ENCODE measurements around the gene EID2B.

The EID2B gene

DNA sequence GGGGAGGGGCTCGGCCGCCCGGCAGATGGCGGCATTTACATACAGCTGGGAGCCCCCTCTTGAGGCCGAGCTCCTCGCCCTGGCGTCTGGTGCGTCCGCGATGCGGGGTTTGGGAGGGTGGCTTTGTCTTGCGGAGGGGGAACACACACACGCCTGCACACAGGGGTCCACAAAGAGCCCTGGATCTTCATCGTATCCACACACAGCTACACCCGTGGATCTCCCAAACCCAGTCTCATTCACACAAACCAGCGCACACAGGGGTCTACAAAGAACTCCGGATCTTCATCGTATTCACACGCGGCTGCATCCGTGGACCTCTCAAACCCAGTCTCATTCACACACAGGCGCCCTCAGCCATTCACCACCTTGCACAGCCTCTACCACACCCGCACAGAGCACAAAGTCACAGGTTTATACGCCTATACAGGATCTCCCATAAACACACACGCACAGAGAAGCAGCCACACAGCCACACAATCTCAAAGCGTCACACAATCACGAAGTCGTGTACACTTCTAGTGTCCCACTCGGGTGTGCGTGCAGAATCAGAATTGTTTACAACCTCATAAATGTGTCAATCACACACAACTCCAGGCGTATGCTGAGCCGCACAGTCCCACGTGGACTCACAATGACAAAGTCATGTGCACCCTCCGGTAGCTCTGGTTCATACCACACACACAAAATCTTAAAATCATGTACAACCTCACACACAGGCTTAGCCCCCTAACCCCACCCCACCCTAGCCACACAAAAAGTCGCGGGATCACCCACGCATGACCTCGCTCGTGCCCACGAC is 34.5 kb downstream of the EID2B start:
- no peak for DNase-seq (ENCODE audit: low read depth)
- in situ Hi-C loops (cut with HindIII; ENCODE audit: low sequenced_read_pairs), result no loop called here
- TF ChIP-seq, protein P1, sequence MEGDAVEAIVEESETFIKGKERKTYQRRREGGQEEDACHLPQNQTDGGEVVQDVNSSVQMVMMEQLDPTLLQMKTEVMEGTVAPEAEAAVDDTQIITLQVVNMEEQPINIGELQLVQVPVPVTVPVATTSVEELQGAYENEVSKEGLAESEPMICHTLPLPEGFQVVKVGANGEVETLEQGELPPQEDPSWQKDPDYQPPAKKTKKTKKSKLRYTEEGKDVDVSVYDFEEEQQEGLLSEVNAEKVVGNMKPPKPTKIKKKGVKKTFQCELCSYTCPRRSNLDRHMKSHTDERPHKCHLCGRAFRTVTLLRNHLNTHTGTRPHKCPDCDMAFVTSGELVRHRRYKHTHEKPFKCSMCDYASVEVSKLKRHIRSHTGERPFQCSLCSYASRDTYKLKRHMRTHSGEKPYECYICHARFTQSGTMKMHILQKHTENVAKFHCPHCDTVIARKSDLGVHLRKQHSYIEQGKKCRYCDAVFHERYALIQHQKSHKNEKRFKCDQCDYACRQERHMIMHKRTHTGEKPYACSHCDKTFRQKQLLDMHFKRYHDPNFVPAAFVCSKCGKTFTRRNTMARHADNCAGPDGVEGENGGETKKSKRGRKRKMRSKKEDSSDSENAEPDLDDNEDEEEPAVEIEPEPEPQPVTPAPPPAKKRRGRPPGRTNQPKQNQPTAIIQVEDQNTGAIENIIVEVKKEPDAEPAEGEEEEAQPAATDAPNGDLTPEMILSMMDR (IDR thresholded peaks at IDR 0.05; ENCODE audit: low read depth, low read length, missing control alignments), result peak; percentile 43
- H3K4me3 ChIP-seq (ENCODE audit: low read depth, low read length), result peak overlapping the region; percentile 8

DNA sequence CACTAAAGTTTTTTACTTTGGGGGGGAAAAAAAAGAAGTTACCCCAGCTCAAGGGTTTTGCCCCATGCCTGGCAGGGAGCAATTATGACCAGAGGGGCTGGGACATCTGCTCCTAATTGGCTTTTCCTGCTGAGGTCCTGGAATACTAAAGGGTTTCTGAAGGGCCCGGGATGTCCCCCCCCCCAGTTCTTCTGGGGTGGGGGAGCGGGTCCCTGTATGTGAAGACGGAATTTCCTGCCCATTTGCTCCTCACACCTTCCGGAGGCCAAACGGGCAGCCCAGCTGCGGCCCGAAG is 35.0 kb downstream of the EID2B start:
- TF ChIP-seq, protein P1 (IDR thresholded peaks at IDR 0.05; ENCODE audit: low read depth, low read length, missing control alignments), result no peak
- H3K4me3 ChIP-seq (ENCODE audit: low read depth, low read length), result no peak overlapping the region
- DNase-seq (ENCODE audit: low read depth), result no peak
- in situ Hi-C loops (cut with HindIII; ENCODE audit: low sequenced_read_pairs), result no loop called here

DNA sequence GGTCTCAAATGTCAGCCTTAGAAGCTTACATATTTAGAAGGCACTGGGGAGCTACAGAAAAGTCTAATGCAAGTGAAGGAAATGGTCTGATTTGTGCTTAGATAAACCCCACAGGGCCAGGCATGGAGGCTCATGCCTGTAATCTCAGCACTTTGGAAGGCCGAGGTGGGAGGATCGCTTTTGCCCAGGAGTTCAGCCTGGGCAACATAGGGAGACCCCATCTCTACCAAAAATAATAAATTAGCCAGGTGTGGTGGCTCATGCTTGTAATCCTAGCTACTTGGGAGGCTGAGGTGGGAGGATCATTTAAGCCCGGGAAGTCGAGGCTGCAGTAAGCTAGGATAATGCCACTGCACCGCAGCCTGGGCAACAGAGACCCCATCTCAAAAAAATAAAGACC is 36.6 kb downstream of the EID2B start:
- TF ChIP-seq, protein P1 (IDR thresholded peaks at IDR 0.05; ENCODE audit: low read depth, low read length, missing control alignments), result no peak
- H3K4me3 ChIP-seq (ENCODE audit: low read depth, low read length), result no peak overlapping the region
- DNase-seq (ENCODE audit: low read depth), result no peak
- in situ Hi-C loops (cut with HindIII; ENCODE audit: low sequenced_read_pairs), result no loop called here

DNA sequence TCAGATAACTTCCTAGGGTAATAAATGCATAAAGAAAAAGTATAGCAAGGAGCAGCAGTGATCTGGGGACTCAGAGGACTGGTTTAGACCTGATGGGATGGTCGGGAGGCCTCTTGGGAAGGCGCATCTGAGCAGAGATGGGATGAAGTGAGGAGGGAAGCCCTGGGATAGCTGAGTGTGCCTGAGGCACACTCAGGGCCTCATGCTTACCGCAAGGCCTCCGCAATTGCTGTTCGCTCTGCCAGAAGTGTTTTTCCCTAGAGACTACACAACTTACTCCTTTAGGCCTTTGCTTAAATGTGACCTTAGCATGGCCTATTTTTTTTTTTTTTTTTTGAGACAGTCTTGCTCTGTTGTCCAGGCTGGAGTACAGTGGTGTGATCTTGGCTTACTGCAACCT is 38.0 kb downstream of the EID2B start:
- no peak for DNase-seq (ENCODE audit: low read depth)
- in situ Hi-C loops (cut with HindIII; ENCODE audit: low sequenced_read_pairs), result no loop called here
- TF ChIP-seq, protein P1 (IDR thresholded peaks at IDR 0.05; ENCODE audit: low read depth, low read length, missing control alignments), result no peak
- H3K4me3 ChIP-seq (ENCODE audit: low read depth, low read length), result no peak overlapping the region

DNA sequence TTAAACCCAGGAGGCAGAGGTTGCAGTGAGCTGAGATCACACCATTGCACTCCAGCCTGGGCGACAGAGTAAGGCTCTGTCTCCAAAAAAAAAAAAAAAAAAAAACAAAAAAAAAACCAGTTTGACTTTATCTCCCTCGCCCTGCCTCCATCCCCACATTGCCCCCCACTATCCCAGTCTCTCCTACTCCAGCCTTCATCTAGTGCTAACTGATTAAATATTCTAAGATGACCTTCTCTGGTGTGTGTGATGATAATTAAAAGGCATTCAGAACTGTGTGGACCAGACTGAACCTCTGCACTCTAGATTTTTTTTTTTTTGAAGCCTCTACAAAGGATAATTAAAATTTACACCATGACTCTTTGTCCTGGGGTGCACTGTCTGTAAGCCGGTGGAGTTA is 39.9 kb downstream of the EID2B start:
- no peak for DNase-seq (ENCODE audit: low read depth)
- in situ Hi-C loops (cut with HindIII; ENCODE audit: low sequenced_read_pairs), result no loop called here
- TF ChIP-seq, protein P1 (IDR thresholded peaks at IDR 0.05; ENCODE audit: low read depth, low read length, missing control alignments), result no peak
- no peak overlapping the region for H3K4me3 ChIP-seq (ENCODE audit: low read depth, low read length)

DNA sequence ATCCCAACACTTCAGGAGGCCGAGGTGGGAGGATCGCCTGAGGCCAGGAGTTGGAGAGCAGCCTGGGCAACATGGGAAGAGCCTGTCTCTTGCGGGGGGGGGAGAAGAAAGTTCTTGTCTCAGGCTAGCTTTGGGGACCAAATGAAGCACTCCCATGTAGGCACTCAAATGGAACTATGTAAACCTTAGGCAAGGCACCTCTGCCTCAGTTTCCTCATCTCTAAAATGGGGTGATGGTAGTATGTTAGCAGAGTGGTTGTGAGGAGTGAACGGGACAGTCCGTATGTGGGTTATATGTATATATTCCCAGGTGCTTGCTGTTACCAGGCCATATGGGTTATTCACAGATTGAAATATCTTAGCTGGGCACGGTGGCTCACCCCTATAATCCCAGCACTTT is 40.4 kb downstream of the EID2B start:
- no peak overlapping the region for H3K4me3 ChIP-seq (ENCODE audit: low read depth, low read length)
- no peak for DNase-seq (ENCODE audit: low read depth)
- in situ Hi-C loops (cut with HindIII; ENCODE audit: low sequenced_read_pairs), result no loop called here
- TF ChIP-seq, protein P1 (IDR thresholded peaks at IDR 0.05; ENCODE audit: low read depth, low read length, missing control alignments), result no peak

All from astrocyte of the cerebellum (primary cell).